ENCODE results near the gene SVIL. TPM values are rescaled to one million over a fixed set of nuclear protein-coding genes. Genes with fewer than 3 reads are reported as not detected.
"Not testable (repeated sequence)": the region's sequence is repeated elsewhere in the genome, so short reads cannot be mapped to it uniquely, and the experiment has no call there.

The SVIL gene
- total RNA-seq, 4 donors from 2014 or later = 1,040 to 1,354 (median 1,121) TPM

DNA sequence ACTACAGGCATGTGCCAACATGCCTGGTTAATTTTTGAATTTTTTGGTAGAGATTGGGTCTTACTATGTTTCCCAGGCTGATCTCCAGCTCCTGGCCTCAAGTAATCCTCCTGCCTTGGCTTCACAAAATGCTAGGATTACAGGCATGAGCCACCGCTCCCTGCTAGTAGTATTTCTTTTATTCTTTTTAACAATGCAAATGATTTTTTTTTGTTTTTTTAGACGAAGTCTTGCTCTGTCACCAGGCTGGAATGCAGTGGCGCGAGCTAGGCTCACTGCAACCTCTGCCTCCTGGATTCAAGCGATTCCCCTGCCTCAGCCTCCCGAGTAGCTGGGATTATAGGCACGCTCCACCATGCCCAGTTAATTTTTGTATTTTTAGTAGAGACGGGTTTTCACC lies 58.1 kb downstream of the SVIL start:
- peak overlapping the region; percentile 62 to 96 (median 96) for H3K27ac ChIP-seq

DNA sequence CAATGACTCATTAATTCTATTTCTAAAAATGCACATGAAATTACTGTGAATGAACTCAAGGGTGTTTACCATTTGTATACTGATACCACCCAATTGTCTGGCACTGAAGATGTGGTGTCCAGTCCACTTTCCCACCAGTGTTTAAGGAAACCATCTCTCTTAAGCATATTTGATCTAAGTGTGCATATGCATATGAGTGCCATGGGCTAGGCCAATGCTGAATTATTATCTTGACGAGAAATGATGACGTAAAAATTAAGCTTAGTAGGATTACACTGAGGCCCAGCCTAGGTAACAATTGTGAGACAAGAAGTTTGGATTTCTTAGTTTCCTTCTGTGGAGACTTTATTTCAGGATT lies 59.7 kb downstream of the SVIL start:
- Histone ChIP-seq H3K27ac (peak overlapping the region; percentile 62 to 96 (median 96)), H3K4me1 (peaks cover 77% of the 10 kb centered on the region in 2 donors), H3K9me3 (no peaks in the 10 kb centered on the region), H3K4me3 (no peak overlapping the region), H3K27me3 (no peaks in the 10 kb centered on the region), H3K36me3 (peaks cover 0 to 10% of the 10 kb centered on the region in 2 donors)
- ATAC-seq (no peak), DNase-seq (no peak)
- no peak for TF ChIP-seq POLR2A (IDR thresholded peaks at IDR 0.05)
- TF ChIP-seq, protein P1, sequence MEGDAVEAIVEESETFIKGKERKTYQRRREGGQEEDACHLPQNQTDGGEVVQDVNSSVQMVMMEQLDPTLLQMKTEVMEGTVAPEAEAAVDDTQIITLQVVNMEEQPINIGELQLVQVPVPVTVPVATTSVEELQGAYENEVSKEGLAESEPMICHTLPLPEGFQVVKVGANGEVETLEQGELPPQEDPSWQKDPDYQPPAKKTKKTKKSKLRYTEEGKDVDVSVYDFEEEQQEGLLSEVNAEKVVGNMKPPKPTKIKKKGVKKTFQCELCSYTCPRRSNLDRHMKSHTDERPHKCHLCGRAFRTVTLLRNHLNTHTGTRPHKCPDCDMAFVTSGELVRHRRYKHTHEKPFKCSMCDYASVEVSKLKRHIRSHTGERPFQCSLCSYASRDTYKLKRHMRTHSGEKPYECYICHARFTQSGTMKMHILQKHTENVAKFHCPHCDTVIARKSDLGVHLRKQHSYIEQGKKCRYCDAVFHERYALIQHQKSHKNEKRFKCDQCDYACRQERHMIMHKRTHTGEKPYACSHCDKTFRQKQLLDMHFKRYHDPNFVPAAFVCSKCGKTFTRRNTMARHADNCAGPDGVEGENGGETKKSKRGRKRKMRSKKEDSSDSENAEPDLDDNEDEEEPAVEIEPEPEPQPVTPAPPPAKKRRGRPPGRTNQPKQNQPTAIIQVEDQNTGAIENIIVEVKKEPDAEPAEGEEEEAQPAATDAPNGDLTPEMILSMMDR (IDR thresholded peaks at IDR 0.05 in 4 of 5, conservative IDR thresholded peaks at IDR 0.05 in 1 of 5) = no peak
- intact Hi-C loops (cut with DNase I; ENCODE audit: low total_unique reads) = no loop called here
- in situ Hi-C loops (cut with MboI; ENCODE audit: low sequenced_read_pairs in 4 of 4) = no loop called here

More for the DNA sequence above, 58.1 kb downstream of the SVIL start:
- Histone ChIP-seq H3K4me3 (no peak overlapping the region), H3K36me3 (peaks cover 0 to 10% of the 10 kb centered on the region in 2 donors), H3K27me3 (no peaks in the 10 kb centered on the region), H3K4me1 (peaks cover 77 to 83% of the 10 kb centered on the region in 2 donors), H3K9me3 (no peaks in the 10 kb centered on the region)
- in situ Hi-C loops (cut with MboI; ENCODE audit: low sequenced_read_pairs in 4 of 4) (no loop called here), intact Hi-C loops (cut with DNase I; ENCODE audit: low total_unique reads) (no loop called here)
- no peak for DNase-seq
- TF ChIP-seq POLR2A (IDR thresholded peaks at IDR 0.05) = no peak
- TF ChIP-seq, protein P1 (IDR thresholded peaks at IDR 0.05 in 4 of 5, conservative IDR thresholded peaks at IDR 0.05 in 1 of 5) = no peak
- no peak for ATAC-seq

GRCh38 chr10:29574212-29575097 lies 60.3 kb downstream of the SVIL start:
- peak overlapping the region; percentile 62 to 96 (median 96) for H3K27ac ChIP-seq
- H3K9me3 ChIP-seq; DNase-seq; H3K27me3 ChIP-seq; H3K4me3 ChIP-seq; intact Hi-C loops (cut with DNase I; ENCODE audit: low total_unique reads); in situ Hi-C loops (cut with MboI; ENCODE audit: low sequenced_read_pairs in 4 of 4): not testable (repeated sequence)
- H3K36me3 ChIP-seq = peaks cover 0 to 10% of the 10 kb centered on the region in 2 donors
- peak; percentile 39 to 42 for ATAC-seq
- H3K4me1 ChIP-seq = peaks cover 75 to 77% of the 10 kb centered on the region in 2 donors

- H3K4me1 ChIP-seq = peaks cover 60 to 64% of the 10 kb centered on the region in 2 donors
- H3K9me3 ChIP-seq; H3K27me3 ChIP-seq; DNase-seq; H3K4me3 ChIP-seq; H3K36me3 ChIP-seq; ATAC-seq; in situ Hi-C loops (cut with MboI; ENCODE audit: low sequenced_read_pairs in 4 of 4); intact Hi-C loops (cut with DNase I; ENCODE audit: low total_unique reads): not testable (repeated sequence)
- H3K27ac ChIP-seq = peak overlapping the region in 3 of 4 donors; percentile 22 to 64 (median 57)
These were observed 64.5 kb downstream of the SVIL start for GRCh38 chr10:29570248-29570647.

DNA sequence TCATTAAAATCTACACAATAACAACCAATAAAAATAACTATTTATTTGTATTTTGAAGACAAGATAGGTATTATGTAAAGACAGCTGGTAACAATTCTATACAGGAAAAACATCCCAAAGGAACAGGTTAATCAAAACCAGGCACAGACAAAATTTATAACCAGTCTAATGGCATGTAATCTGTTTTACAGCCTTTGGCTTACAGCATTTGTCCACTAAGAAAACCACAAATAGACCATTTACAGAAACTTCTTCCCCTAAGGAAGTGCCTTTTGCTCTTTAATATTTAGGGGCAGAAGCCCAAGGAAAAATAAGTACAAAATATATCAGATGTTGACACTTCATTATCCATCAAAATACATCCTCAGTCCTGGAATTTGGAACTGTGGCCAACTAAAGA lies 65.0 kb downstream of the SVIL start:
- Histone ChIP-seq H3K27ac (peak overlapping the region; percentile 21 to 64 (median 40)), H3K4me3 (no peak overlapping the region), H3K27me3 (no peaks in the 10 kb centered on the region), H3K9me3 (no peaks in the 10 kb centered on the region), H3K4me1 (peaks cover 60 to 63% of the 10 kb centered on the region in 2 donors), H3K36me3 (peaks cover 0 to 9% of the 10 kb centered on the region in 2 donors)
- no peak for TF ChIP-seq POLR2A (IDR thresholded peaks at IDR 0.05)
- TF ChIP-seq, protein P1 (IDR thresholded peaks at IDR 0.05 in 4 of 5, conservative IDR thresholded peaks at IDR 0.05 in 1 of 5) = no peak
- ATAC-seq (no peak), DNase-seq (no peak)
- intact Hi-C loops (cut with DNase I; ENCODE audit: low total_unique reads) (no loop called here), in situ Hi-C loops (cut with MboI; ENCODE audit: low sequenced_read_pairs in 4 of 4) (no loop called here)
